Liver (tissue), 9 donors: ENCODE results near the gene PPP1R36. TPM values are rescaled to one million over a fixed set of nuclear protein-coding genes. Genes with fewer than 3 reads are reported as not detected.

ENCODE experiments used
- DNase-seq: peaks from one replicate; pipeline ENCODE4 v3.0.0-alpha.2; 2017; ENCODE audit warnings: low spot score
- H3K27ac ChIP-seq, 2 donors: one replicate each; pipeline ENCODE4 v1.7.0; 2013; ENCODE audit warnings: inconsistent platforms in 2 of 2, low read length in 2 of 2, control low read depth in 1 of 2, low read depth in 1 of 2, mild to moderate bottlenecking in 1 of 2
- H3K27me3 ChIP-seq, 4 donors: one replicate each; pipeline versions ENCODE4 v1.6.1 to v1.7.0; 2013; ENCODE audit warnings: low read length in 3 of 4, inconsistent platforms in 1 of 4, mild to moderate bottlenecking in 1 of 4, moderate library complexity in 1 of 4; ENCODE audit not compliant: control insufficient read depth in 4 of 4, insufficient read depth in 4 of 4
- H3K36me3 ChIP-seq, 4 donors: one replicate each; pipeline versions ENCODE4 v1.6.1 to v1.7.0; 2013; ENCODE audit warnings: low read length in 3 of 4, mild to moderate bottlenecking in 3 of 4, low read depth in 1 of 4, moderate library complexity in 1 of 4; ENCODE audit not compliant: control insufficient read depth in 4 of 4, insufficient read depth in 3 of 4
- H3K4me1 ChIP-seq, 4 donors: one replicate each; pipeline versions ENCODE4 v1.6.1 to v1.7.0; 2013; ENCODE audit warnings: low read length in 3 of 4, mild to moderate bottlenecking in 3 of 4, moderate library complexity in 1 of 4; ENCODE audit not compliant: control insufficient read depth in 4 of 4, insufficient read depth in 4 of 4
- H3K4me3 ChIP-seq, 3 donors: one replicate each; pipeline versions ENCODE4 v1.6.1 to v1.7.0; 2013; ENCODE audit warnings: low read length in 3 of 3, control low read depth in 1 of 3, low read depth in 1 of 3, mild to moderate bottlenecking in 1 of 3
- H3K9ac ChIP-seq, 2 donors: one replicate each; pipeline ENCODE4 v1.7.0; 2013; ENCODE audit warnings: low read length in 2 of 2, mild to moderate bottlenecking in 2 of 2, moderate library complexity in 2 of 2, control low read depth in 1 of 2, low read depth in 1 of 2
- H3K9me3 ChIP-seq, 4 donors: one replicate each; pipeline versions ENCODE4 v1.6.1 to v1.7.0; 2013; ENCODE audit warnings: low read length in 3 of 4; ENCODE audit not compliant: control insufficient read depth in 4 of 4
- ATF3 ChIP-seq: IDR thresholded peaks from 2 replicates; pipeline ENCODE4 v1.6.1; 2016; ENCODE audit warnings: antibody characterized with exemption
- EGR1 ChIP-seq, 2 donors: IDR thresholded peaks; 2 replicates each; pipeline ENCODE4 v1.6.1; 2016 to 2018; ENCODE audit warnings: antibody characterized with exemption in 2 of 2, low read depth in 2 of 2
- FOXA1 ChIP-seq: IDR thresholded peaks from 2 replicates; pipeline ENCODE4 v1.6.1; 2016; ENCODE audit warnings: antibody characterized with exemption
- GABPA ChIP-seq, 2 donors: IDR thresholded peaks in 1 of 2; conservative IDR thresholded peaks in 1 of 2; 2 replicates each; pipeline ENCODE4 v1.6.1; 2016; ENCODE audit warnings: antibody characterized with exemption in 2 of 2, mild to moderate bottlenecking in 1 of 2, moderate library complexity in 1 of 2
- HNF4G ChIP-seq: IDR thresholded peaks from 2 replicates; pipeline ENCODE4 v1.6.1; 2016; ENCODE audit warnings: antibody characterized with exemption
- JUND ChIP-seq, 2 donors: IDR thresholded peaks; 2 replicates each; pipeline ENCODE4 v1.6.1; 2016; ENCODE audit warnings: antibody characterized with exemption in 2 of 2
- NR2F2 ChIP-seq: IDR thresholded peaks from 2 replicates; pipeline ENCODE4 v1.6.1; 2016; ENCODE audit warnings: antibody characterized with exemption
- RXRA ChIP-seq, 2 donors: IDR thresholded peaks; 2 replicates each; pipeline ENCODE4 v1.6.1; 2017 to 2018; ENCODE audit warnings: antibody characterized with exemption in 2 of 2, mild to moderate bottlenecking in 1 of 2
- SP1 ChIP-seq: IDR thresholded peaks from 2 replicates; pipeline ENCODE4 v1.6.1; 2018; ENCODE audit warnings: antibody characterized with exemption, mild to moderate bottlenecking
- TAF1 ChIP-seq: conservative IDR thresholded peaks from 2 replicates; pipeline ENCODE4 v1.6.1; 2016; ENCODE audit warnings: antibody characterized with exemption, mild to moderate bottlenecking
- YY1 ChIP-seq: IDR thresholded peaks from 2 replicates; pipeline ENCODE4 v1.6.1; 2016; ENCODE audit warnings: antibody characterized with exemption, mild to moderate bottlenecking
- ZBTB33 ChIP-seq: IDR thresholded peaks from 2 replicates; pipeline ENCODE4 v1.6.1; 2016; ENCODE audit warnings: antibody characterized with exemption
- WGBS: extraction: QIAGEN DNeasy Blood & Tissue Kit; methylation state at CpG from one replicate; pipeline ENCODE4 v1.1.7; 2013; 5-methylcytosine and 5-hydroxymethylcytosine counted together
- polyA plus RNA-seq, 2 donors: library from polyadenylated mRNA; stranded (reverse) in 1 of 2; unstranded in 1 of 2; fragments of 200-250 nt in 1 of 2; fragments of >200 nt in 1 of 2; fragmentation: Nextera tagmentation in 1 of 2; extraction: Ambion mirVana in 1 of 2; gene quantifications; one replicate each; pipeline versions ENCODE4 v1.2.1 to v1.2.3, GENCODE V29; 2013 to 2015
- total RNA-seq, 2 donors: library from RNA; depleted of rRNA; stranded (reverse); fragments of >200 nt; gene quantifications; one replicate each; pipeline ENCODE4 v1.2.3, GENCODE V29; 2014
- TF ChIP-seq, protein P1 (sequence below): fragments of 150-350 bp; IDR thresholded peaks from 2 replicates; pipeline ENCODE4 v1.5.1; 2017; ENCODE audit warnings: improper control_type of control experiment, low read depth, low read length; ENCODE audit not compliant: missing input control
- TF ChIP-seq, protein P2 (sequence below): IDR thresholded peaks from 2 replicates; pipeline ENCODE4 v1.6.1; 2016; ENCODE audit warnings: antibody characterized with exemption
- donor health status: healthy.
- donor health status: healthy.
- donor health status: healthy.
- donor health status: healthy.
- donor health status: healthy.

PPP1R36 gene
- total and polyA plus RNA-seq, 4 donors: 0.08 to 0.09 (median 0.08) TPM; not detected in 1

DNA sequence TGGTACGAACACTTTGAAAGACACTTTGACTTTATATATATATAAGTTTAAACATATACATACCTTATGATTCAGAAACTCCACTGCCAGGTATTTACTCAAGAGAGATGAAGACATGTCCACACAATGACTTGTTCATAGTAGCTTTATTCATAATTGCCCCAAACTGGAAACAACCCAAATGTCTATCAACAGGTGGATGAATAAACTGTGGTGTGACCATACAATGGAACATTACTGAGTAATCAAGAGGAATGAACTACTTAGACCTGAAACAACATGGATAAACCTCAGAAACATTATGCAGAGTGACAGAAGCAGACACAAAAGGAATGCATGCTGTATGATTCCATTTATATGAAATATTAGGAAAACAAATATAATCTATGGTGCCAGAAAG, 71.1 kb downstream of the PPP1R36 start:
- TF ChIP-seq, protein P1, sequence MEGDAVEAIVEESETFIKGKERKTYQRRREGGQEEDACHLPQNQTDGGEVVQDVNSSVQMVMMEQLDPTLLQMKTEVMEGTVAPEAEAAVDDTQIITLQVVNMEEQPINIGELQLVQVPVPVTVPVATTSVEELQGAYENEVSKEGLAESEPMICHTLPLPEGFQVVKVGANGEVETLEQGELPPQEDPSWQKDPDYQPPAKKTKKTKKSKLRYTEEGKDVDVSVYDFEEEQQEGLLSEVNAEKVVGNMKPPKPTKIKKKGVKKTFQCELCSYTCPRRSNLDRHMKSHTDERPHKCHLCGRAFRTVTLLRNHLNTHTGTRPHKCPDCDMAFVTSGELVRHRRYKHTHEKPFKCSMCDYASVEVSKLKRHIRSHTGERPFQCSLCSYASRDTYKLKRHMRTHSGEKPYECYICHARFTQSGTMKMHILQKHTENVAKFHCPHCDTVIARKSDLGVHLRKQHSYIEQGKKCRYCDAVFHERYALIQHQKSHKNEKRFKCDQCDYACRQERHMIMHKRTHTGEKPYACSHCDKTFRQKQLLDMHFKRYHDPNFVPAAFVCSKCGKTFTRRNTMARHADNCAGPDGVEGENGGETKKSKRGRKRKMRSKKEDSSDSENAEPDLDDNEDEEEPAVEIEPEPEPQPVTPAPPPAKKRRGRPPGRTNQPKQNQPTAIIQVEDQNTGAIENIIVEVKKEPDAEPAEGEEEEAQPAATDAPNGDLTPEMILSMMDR: no peak
- TF ChIP-seq ATF3 (no peak), YY1 (no peak), EGR1 (IDR thresholded peaks at IDR 0.05; ENCODE audit: low read depth in 2 of 2) (no peak), TAF1 (no peak), NR2F2 (no peak)
- Histone ChIP-seq H3K27ac (no peak overlapping the region), H3K36me3 (no peaks in the 10 kb centered on the region), H3K9ac (no peak overlapping the region), H3K4me3 (no peak overlapping the region), H3K27me3 (no peaks in the 10 kb centered on the region), H3K4me1 (peaks cover 0 to 3% (median 0%) of the 10 kb centered on the region in 4 donors), H3K9me3 (no peaks in the 10 kb centered on the region)
- WGBS: 95% methylated on average over 1 of the region's 1 CpG
- no peak for DNase-seq

DNA sequence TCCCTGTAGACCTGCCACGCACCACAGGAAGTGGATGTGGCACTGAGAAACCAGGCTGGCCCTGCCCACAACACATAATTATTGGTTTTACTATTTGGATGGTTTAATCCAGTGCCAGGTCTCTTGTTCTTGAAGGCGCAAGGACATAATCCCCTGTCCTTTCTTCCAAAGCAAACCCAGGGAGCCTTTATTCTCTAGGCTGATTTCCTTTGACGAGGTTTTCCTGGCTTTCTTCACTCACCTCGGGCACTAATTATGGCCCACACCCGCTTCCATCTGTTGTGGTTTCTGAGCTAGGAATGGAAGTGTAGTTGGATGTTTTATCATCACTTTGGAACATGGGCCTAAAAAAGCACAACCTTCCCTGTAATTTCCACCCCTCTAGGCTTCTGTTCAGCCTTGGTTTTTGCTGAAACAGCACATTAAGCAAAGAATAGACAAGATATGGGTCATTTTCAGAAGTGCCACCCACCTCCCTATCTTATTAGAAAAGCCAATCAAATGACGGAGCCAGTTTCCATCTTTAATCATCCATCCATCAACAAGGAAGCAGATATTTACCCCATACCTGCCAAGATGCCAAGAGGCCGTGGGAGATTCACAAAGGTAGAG, 73.9 kb downstream of the PPP1R36 start:
- H3K9me3 ChIP-seq: no peaks in the 10 kb centered on the region
- H3K27me3 ChIP-seq: no peaks in the 10 kb centered on the region
- no peak for DNase-seq
- no peak overlapping the region for H3K27ac ChIP-seq
- no peak overlapping the region for H3K4me3 ChIP-seq
- peaks cover 0 to 3% (median 0%) of the 10 kb centered on the region in 4 donors for H3K4me1 ChIP-seq
- H3K36me3 ChIP-seq: no peaks in the 10 kb centered on the region
- 86% methylated on average over 7 of the region's 7 CpGs for WGBS
- H3K9ac ChIP-seq: no peak overlapping the region
- TF ChIP-seq FOXA1 (no peak), GABPA (IDR thresholded peaks at IDR 0.05 in 1 of 2, conservative IDR thresholded peaks at IDR 0.05 in 1 of 2) (no peak), SP1 (no peak), YY1 (no peak), HNF4G (no peak), JUND (IDR thresholded peaks at IDR 0.05) (no peak), NR2F2 (no peak)

DNA sequence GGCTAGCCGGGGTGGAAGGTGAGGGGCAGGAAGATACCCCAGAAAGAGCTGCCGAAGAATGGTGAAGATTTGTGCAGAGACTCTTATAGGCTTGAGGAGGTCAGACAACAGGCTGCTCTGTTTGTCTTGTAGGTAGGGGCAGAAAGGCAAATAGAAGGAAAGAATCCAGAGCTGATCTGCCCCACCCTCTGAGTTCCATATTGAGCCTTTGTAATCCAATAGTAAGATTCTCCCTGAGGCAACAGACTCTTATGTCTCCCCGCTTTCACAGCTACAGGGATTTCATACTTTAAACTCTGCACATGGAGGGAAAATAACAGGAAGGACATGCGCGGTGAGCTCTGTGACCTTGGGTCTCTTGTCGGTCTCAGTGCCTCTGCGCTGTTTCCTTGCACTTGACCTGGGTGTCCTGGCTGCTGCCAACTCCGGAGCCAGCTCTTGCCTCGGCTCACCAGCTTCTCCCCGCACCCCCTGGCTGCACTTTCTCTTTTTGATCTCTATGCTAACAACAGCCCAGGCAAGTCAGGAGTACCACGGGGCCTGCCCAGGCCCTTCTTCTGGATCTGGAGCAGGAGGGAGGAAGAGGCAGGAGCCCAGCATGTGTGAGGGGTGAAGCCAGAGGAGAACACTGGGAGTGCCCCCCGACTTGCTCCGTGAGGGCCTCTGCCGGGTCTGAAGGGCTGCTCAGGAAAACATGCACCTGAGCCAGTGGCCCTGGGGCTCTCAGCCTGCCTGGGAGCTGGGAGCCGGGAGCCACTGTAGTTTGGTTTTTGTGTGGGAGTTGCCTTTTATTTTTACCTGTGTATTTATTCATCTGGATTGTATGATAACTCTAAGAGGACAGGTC, 75.8 kb downstream of the PPP1R36 start:
- Histone ChIP-seq H3K36me3 (no peaks in the 10 kb centered on the region), H3K27me3 (no peaks in the 10 kb centered on the region), H3K9ac (no peak overlapping the region), H3K9me3 (no peaks in the 10 kb centered on the region), H3K27ac (no peak overlapping the region), H3K4me3 (no peak overlapping the region), H3K4me1 (peaks cover 0 to 3% (median 0%) of the 10 kb centered on the region in 4 donors)
- TF ChIP-seq ZBTB33 (no peak), RXRA (IDR thresholded peaks at IDR 0.05) (no peak)
- TF ChIP-seq, protein P2, sequence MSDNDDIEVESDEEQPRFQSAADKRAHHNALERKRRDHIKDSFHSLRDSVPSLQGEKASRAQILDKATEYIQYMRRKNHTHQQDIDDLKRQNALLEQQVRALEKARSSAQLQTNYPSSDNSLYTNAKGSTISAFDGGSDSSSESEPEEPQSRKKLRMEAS: no peak
- 67% methylated on average over 15 of the region's 15 CpGs for WGBS
- no peak for DNase-seq
